BE2C (cell line): Measurements from ENCODE around the gene COPRS.
"Not testable (repeated sequence)": the region's sequence is repeated elsewhere in the genome, so short reads cannot be mapped to it uniquely, and the experiment has no call there.

Source experiments
- DNase-seq: peaks from one replicate; pipeline ENCODE4 v3.0.0-alpha.2; 2020
- H3K27me3 ChIP-seq: fragments of 250-450 bp; sonication (Bioruptor Pico); 2 replicates; pipeline ENCODE4 v1.5.1; 2020; ENCODE audit warnings: mild to moderate bottlenecking
- H3K36me3 ChIP-seq: fragments of 250-450 bp; sonication (Bioruptor Pico); 2 replicates; pipeline ENCODE4 v1.5.1; 2020; ENCODE audit warnings: mild to moderate bottlenecking
- H3K4me1 ChIP-seq: fragments of 250-450 bp; sonication (Bioruptor Pico); 2 replicates; pipeline ENCODE4 v1.5.1; 2020
- H3K4me3 ChIP-seq: 2 replicates; pipeline ENCODE4 v1.5.1; 2011; ENCODE audit warnings: low read depth, low read length
- H3K9me3 ChIP-seq: fragments of 250-450 bp; sonication (Bioruptor Pico); 2 replicates; pipeline ENCODE4 v1.5.1; 2020
- CTCF ChIP-seq: IDR thresholded peaks from 2 replicates; pipeline ENCODE4 v1.5.1; 2012; ENCODE audit warnings: mild to moderate bottlenecking, low read depth, low read length

COPRS gene

GRCh38 chr17:31830971-31831858 lies 27.8 kb downstream of the COPRS start:
- Histone ChIP-seq H3K36me3 (no peaks in the 10 kb centered on the region), H3K4me1 (no peaks in the 10 kb centered on the region), H3K27me3 (no peaks in the 10 kb centered on the region), H3K9me3 (no peaks in the 10 kb centered on the region), H3K4me3 (no peak overlapping the region)
- no peak for TF ChIP-seq CTCF
- no peak for DNase-seq

GRCh38 chr17:31829649-31830048 lies 29.4 kb downstream of the COPRS start:
- no peak for TF ChIP-seq CTCF
- no peak for DNase-seq
- Histone ChIP-seq H3K4me1 (no peaks in the 10 kb centered on the region), H3K27me3 (no peaks in the 10 kb centered on the region), H3K36me3 (no peaks in the 10 kb centered on the region), H3K9me3 (no peaks in the 10 kb centered on the region), H3K4me3 (no peak overlapping the region)

- not testable (repeated sequence) for H3K27me3 ChIP-seq, H3K4me1 ChIP-seq, H3K9me3 ChIP-seq, DNase-seq, H3K4me3 ChIP-seq, H3K36me3 ChIP-seq
These were observed 30.1 kb downstream of the COPRS start for GRCh38 chr17:31828955-31829354.

- H3K36me3 ChIP-seq: no peaks in the 10 kb centered on the region
- no peaks in the 10 kb centered on the region for H3K9me3 ChIP-seq
- no peak for TF ChIP-seq CTCF
- no peak overlapping the region for H3K4me3 ChIP-seq
- peak; percentile 45 for DNase-seq
- H3K27me3 ChIP-seq: no peaks in the 10 kb centered on the region
- no peaks in the 10 kb centered on the region for H3K4me1 ChIP-seq
These were observed 32.9 kb downstream of the COPRS start for GRCh38 chr17:31825961-31826691.

GRCh38 chr17:31824766-31825360 lies 34.2 kb downstream of the COPRS start:
- Histone ChIP-seq H3K4me3 (no peak overlapping the region), H3K9me3 (no peaks in the 10 kb centered on the region), H3K36me3 (no peaks in the 10 kb centered on the region), H3K27me3 (no peaks in the 10 kb centered on the region), H3K4me1 (no peaks in the 10 kb centered on the region)
- DNase-seq: no peak
- TF ChIP-seq CTCF: no peak

- no peak for TF ChIP-seq CTCF
- Histone ChIP-seq H3K9me3 (no peaks in the 10 kb centered on the region), H3K27me3 (no peaks in the 10 kb centered on the region), H3K4me3 (no peak overlapping the region), H3K36me3 (no peaks in the 10 kb centered on the region), H3K4me1 (no peaks in the 10 kb centered on the region)
- no peak for DNase-seq
These were observed 36.0 kb downstream of the COPRS start for GRCh38 chr17:31823014-31823413.
